Cerebellar cortex (tissue), 1 donor: ENCODE measurements around the gene BRD9.
A peak's percentile ranks its signal among the peaks of the same experiment; 100 is the strongest.
"Not testable (repeated sequence)": the region's sequence is repeated elsewhere in the genome, so short reads cannot be mapped to it uniquely, and the experiment has no call there.

Experiments
- DNase-seq: peaks from one replicate; pipeline ENCODE4 v3.0.0-alpha.2; 2015; ENCODE audit warnings: low spot score

The BRD9 gene

DNA sequence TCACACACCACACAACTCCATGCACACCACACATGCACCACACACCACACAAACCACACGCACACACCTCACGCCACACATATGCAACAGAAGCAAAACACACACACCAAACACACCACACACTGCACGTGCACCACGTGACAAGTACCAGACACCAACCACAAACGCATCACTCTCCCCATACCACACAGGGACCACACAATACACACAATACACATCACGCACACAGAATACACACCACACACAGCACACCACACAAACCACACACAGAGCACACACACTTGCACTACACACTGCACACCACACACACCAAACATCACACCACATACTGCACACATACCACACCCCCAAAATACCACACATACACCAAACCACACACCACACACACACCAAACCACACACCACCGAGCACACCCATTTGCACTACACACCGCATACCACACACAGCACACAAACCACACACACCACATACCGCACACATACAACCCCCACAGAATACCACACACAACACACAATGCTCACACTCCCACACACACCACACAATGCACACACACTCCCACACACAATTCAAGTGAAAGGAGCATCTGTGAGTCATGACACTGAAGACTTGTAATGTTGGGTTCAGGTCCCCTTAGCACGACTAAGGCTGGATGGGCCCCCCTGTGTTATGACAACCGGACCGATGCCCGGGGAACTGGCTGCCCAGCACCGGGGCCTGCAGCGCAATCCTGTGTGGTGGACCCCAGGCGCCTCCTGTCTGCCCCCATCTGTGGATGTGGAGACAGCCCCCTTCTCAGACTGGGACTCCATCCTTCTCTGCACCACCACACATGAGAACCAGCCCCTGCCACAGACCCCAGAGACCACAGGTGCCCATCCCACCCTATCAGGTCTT lies 35.8 kb downstream of the BRD9 start:
- no peak for DNase-seq

DNA sequence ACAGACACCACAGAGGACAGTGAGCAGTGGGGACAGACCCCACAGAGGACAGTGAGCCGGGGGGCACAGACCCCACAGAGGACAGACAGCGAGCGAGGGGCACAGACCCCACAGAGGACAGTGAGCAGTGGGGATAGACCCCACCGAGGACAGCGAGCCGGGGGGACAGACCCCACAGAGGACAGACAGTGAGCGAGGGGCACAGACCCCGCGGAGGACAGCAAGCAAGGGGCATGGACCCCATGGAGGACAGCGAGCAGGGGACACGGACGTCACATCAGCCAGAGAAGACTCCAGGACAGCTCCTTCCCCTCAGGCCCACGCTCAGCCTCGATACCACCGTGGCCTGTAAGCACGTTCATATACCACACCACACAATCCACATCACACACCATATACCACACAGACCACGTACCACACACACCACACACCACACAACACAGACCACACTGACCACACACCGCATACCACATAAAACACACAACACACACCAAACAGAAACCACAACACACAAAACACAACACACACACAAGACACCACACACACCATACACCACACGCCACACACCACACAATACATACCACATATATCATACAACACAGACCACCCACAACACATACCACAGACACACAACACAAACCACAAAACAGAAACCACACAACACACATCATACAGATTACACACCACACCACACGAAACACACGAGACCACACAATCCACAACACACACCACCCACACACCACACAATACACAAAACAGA lies 36.6 kb downstream of the BRD9 start:
- DNase-seq = no peak

GRCh38 chr5:854966-855743 lies 37.4 kb downstream of the BRD9 start:
- no peak for DNase-seq

- no peak for DNase-seq
These were observed 38.4 kb downstream of the BRD9 start for GRCh38 chr5:854217-854616.

GRCh38 chr5:853416-854090 lies 39.0 kb downstream of the BRD9 start:
- DNase-seq = not testable (repeated sequence)

DNA sequence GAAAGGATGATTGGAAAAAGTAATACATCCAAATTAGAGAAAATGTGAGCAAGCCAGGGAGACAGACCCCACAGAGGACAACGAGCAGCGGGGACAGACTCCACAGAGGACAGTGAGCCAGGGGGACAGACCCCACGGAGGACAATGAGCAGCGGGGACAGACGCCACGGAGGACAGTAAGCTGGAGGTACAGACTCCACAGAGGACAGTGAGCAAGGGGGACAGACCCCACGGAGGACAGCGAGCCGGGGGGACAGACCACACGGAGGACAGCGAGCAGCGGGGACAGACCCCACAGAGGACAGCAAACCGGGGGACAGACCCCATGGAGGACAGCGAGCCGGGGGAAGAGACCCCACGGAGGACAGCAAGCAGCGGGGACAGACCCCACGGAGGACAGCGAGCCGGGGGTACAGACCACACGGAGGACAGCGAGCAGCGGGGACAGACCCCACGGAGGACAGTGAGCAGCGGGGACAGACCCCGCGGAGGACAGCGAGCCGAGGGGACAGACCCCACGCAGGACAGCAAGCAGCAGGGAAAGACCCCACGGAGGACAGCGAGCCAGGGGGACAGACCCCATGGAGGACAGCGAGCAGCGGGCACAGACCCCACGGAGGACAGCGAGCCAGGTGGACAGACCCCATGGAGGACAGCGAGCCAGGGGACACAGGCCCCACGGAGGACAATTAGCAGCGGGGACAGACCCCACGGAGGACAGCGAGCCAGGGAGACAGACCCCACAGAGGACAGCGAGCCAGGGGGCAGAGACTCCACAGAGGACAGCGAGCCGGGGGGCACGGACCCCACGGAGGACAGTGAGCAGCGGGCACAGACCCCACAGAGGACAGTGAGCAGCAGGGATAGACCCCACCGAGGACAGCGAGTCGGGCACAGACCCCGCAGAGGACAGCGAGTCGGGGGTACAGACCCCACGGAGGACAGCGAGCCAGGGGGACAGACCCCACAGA lies 39.9 kb downstream of the BRD9 start:
- DNase-seq = no peak

DNA sequence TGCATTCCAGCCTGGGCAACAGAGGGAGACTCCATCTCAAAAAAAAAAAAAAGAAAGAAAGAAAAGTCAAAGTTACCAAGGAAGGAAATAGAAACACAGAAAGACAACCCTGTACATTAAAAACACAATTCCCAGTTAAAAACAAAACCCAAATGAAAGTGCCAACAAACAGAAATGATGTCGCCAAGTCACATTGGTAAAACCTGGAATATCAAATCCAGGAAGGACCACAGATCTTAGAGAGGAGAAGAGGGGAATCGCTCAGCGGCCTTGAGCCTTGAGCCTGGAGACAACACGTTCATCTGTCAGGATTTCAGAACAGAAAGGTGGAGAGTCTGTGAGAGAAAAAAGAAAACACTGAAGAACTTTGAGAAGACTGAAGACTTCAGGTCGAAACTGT lies 40.6 kb downstream of the BRD9 start:
- no peak for DNase-seq

DNA sequence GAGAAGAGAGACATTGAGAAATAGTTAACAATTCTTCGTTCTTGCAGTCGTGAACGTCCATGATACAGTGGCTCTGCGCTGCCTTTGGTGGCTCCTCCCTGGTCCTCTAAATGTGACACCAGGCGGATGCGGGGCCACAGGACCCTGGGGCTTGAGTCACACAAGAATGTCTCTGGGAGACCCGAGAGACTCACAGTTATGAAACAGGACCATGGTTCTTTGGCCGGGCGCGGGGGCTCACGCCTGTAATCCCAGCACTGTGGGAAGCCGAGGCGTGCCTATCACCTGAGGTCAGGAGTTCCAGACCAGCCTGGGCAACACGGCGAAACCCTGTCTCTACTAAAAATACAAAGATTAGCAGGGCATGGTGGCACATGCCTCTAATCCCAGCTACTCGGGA lies 41.0 kb downstream of the BRD9 start:
- DNase-seq = no peak

DNA sequence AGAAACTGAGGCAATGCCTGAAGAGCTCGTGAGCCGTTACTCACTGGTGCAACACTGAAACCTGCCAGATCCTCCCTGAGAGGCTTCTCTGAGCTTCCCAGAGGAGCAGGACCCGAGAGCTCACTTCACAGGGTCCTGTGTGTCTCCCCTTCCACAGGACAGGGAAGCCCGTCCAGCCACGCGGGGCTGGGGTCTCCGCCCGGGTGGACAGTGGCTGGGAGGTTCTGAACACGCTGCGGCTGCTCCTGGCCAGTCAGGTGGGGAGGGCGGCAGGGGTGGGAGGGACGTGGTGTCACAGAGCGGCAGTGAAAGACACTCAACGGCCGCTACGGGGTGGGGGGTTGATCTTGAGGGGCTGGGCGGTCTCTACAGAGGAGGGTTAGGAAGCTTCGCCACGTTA lies 41.5 kb downstream of the BRD9 start:
- no peak for DNase-seq

GRCh38 chr5:850511-851006 lies 42.0 kb downstream of the BRD9 start, which contains the start of gene ZDHHC11:
ZDHHC11 (minus strand) TSS chr5:850986; CDS start chr5:850602, 384 bp downstream.
- DNase-seq = peak; percentile 32

- DNase-seq = no peak
These were observed 42.8 kb downstream of the BRD9 start for GRCh38 chr5:849651-850301.

GRCh38 chr5:848671-849111 lies 43.9 kb downstream of the BRD9 start:
- no peak for DNase-seq

DNA sequence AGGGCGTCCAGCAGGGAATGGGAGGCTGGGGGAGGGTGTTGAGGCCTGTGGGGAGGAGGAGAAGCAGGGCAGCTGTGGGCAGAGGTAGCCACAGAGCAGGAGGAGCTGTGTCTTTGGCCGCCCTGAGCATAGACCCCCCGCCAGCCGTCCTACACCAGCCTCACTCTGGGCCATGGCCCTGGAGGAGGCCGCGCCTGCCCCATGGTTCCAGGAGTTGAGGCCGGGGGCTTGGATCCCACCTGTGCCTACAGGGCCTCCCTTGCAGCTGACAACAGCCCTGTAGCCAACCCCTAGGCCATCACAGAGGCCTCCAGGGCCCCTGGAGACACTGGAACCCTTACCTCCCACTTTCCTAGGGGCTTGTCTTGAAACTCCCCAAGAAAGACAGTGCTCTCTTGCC lies 44.9 kb downstream of the BRD9 start:
- not testable (repeated sequence) for DNase-seq

DNA sequence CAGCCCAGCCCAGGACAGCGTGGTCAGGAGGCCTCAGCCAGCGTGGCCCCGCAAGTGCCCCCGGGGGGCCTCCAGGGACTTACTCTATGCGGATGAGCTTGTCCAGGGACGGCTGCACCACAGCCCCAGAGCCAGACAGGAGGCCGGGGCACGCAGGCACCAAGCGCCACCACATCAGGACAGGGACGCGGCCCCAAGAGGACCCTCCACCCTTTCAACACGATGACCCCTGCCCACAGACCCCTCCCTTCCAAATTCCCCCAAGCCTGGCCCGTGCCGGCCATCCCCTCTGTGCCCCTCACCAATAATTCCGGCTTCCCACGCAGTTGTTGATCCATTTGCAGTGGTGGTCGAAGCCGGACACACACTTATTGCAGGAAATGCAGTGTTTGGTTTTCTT lies 45.4 kb downstream of the BRD9 start:
- DNase-seq = not testable (repeated sequence)

GRCh38 chr5:846602-847091 lies 46.0 kb downstream of the BRD9 start:
- DNase-seq = not testable (repeated sequence)

DNA sequence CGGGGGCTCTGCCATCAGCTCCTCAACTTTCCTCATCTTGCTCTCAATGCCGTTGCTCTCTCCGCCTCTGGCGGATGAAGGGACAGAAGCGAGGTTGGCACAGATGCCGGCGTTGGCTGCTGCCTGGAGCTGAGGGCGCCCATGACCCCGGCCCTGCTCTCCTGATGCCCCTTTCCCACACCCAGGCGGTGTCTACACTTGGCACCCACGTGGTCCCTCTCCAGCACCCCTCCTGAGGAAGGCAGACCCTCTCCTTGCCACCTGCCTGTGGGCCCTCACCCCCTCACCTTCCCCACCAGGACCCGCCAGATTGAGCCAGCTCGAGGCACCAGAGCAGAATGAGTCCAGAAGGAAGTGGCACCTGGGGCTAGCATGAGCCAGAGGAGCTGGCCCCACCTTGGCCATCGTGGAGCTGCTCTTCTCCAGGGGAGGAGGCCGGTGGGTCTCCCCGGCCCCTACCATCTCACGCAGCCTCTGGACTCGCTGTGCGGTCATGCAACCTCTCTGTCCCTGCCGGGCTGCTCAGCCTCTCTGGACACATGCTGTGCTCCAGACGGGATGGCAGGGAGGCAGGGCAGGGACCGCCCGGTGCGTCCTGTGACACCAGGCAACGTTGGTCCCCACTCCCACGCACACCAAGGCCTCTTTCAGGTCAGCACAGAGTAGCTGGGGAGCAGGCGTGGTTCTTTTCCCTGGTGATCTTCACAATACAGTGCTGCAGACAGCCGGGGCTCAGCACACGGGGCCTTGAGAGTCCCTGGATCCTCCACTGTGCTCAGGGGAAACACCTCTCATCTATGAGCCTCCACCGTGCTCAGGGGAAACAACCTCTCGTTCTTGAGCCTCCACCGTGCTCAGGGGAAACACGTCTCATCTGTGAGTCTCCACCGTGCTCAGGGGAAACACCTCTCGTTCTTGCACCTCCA lies 46.7 kb downstream of the BRD9 start:
- DNase-seq = not testable (repeated sequence)

DNA sequence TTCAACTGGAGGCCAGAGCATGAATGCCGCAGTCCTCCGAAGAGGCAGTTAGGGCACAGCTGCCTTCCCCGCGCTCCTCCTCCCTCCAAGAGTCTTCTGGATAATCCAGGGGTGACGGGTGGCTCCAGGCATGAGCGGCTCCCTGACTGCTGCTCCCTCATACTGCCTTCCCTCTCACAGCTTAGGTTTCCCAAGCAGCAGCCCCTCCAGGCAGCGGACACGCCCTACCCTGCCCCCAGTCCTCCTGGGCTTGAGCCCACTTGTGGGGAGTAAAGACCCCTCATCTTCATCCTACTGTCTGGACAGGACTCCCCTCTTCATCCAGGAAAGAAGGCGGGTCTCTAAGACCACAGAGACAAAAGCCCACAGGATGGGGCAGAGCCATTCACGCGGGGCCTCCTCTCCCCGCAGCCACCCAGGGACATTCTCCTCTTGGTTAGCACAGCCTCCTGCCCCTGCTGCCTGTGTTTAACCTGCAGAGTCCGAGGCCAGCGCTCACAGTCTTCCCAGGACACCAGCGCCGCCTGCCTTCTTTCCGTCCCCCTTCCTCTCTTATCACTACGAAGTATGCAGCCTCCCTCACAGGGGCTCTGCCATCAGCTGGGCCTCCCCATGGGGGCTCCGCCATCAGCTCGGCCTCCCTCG lies 47.4 kb downstream of the BRD9 start:
- not testable (repeated sequence) for DNase-seq

DNA sequence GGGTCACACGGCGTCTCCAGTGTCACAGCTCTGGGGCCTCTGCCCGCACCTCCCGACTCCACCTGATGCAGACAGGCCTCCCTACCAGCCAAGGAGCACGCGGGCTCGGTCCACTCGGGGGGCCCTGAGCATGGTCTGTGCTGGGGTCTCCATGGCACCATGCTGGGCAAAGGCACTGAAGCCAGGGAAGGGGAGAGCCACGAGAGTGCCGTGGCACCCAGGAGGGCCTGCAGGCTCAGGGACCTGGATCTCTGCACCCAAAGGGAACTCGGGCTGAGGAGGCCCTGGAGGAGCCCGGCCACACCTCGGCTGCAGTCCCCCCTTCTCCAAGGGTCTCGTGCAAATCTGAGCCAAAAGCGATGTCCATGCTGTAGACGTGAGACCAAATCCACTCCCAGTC lies 48.2 kb downstream of the BRD9 start:
- DNase-seq = not testable (repeated sequence)
